ENCODE measurements around the gene SETD2. TPM values are rescaled to one million over a fixed set of nuclear protein-coding genes. Genes with fewer than 3 reads are reported as not detected.

The SETD2 gene
- total and polyA plus RNA-seq, 9 of the 15 experiments (the other 6 are each of a cell fraction or from before 2014, with no cell fraction given) = 8.2 to 44.0 (median 33.6) TPM

DNA sequence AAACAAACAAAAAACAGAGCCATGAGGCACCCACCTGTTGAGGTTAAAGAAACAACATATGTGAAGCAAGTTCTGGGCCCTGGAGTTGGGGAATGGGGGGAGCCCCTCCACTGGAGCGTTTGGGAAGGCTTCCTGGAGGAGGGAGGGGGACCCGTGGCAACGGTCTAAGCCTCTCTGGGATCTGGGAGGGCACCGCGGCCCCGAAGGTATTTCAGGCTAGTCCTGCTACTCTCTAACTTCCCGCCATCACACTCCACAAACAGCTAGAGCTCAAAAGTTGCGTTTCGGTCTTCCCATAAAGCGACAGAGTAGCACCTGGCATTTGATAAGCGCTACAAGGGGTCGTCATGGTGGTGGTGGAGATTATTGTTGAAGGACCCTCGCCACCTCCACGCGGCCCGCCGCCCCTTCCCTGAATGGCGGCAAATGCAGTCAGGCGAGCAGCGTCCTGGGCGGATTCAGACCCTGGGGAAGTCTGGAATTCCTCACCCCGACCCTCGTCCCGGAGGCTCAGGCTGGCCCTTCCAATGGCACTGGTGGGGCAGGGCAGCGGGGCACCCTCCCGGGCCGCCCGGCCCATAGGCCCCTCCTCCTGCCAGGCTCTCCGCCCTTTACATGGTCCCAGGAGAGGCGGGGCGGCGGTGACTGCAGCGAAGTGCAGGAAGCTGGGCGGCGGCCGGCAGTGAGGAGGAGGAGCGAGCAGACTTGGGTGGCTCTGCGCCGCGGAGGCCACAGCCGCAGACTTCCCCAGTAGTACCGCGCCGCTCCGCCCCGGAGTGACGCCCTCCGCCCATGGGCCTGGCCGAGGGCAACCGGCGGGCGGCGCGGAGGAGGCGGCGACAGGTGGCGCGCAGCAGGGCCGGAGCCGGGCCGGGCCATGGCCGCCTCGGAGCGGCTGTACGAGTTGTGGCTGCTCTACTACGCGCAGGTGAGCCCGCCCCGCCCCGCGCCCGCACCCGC lies 184.6 kb downstream of the SETD2 start, which contains the start of gene NBEAL2 (continued):
- peak; percentile 41 for TF ChIP-seq PRDM10 (IDR thresholded peaks at IDR 0.05; ENCODE audit: partially characterized antibody)
- TF ChIP-seq, protein P1, sequence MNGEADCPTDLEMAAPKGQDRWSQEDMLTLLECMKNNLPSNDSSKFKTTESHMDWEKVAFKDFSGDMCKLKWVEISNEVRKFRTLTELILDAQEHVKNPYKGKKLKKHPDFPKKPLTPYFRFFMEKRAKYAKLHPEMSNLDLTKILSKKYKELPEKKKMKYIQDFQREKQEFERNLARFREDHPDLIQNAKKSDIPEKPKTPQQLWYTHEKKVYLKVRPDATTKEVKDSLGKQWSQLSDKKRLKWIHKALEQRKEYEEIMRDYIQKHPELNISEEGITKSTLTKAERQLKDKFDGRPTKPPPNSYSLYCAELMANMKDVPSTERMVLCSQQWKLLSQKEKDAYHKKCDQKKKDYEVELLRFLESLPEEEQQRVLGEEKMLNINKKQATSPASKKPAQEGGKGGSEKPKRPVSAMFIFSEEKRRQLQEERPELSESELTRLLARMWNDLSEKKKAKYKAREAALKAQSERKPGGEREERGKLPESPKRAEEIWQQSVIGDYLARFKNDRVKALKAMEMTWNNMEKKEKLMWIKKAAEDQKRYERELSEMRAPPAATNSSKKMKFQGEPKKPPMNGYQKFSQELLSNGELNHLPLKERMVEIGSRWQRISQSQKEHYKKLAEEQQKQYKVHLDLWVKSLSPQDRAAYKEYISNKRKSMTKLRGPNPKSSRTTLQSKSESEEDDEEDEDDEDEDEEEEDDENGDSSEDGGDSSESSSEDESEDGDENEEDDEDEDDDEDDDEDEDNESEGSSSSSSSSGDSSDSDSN (IDR thresholded peaks at IDR 0.05; ENCODE audit: borderline replicate concordance in 1 of 2, low read depth in 2 of 2, low read length in 2 of 2) = peak; percentile 86; a peak in 2 of 4 replicates
- peak; percentile 10; the same call in 1 of the 2 replicates for TF ChIP-seq BCOR (IDR thresholded peaks at IDR 0.05)
- no peak for TF ChIP-seq DACH1 (IDR thresholded peaks at IDR 0.05; ENCODE audit: partially characterized antibody)
- 0 out of 2 replicates have a peak, but pooled peaks have one; percentile 41 for TF ChIP-seq ZNF133 (CRISPR knock-in tag; IDR thresholded peaks at IDR 0.05)
- peak; percentile 89 for TF ChIP-seq POLR2A (conservative IDR thresholded peaks at IDR 0.05)
- peak; percentile 90; the same call in 1 of the 2 replicates for TF ChIP-seq ESRRA (IDR thresholded peaks at IDR 0.05; ENCODE audit: borderline replicate concordance, low read depth)
- TF ChIP-seq KLF13 (tag; IDR thresholded peaks at IDR 0.05; ENCODE audit: borderline replicate concordance, low read depth) = no peak
- 0 out of 2 replicates have a peak, but pooled peaks have one; percentile 39 for TF ChIP-seq GABPA (tag; conservative IDR thresholded peaks at IDR 0.05; ENCODE audit: low read depth)
- TF ChIP-seq PML (IDR thresholded peaks at IDR 0.05; ENCODE audit: low read length) = peak; percentile 69; the same call in 1 of the 2 replicates
- 0 out of 2 replicates have a peak, but pooled peaks have one; percentile 45 for TF ChIP-seq ZNF165 (CRISPR knock-in tag; IDR thresholded peaks at IDR 0.05; ENCODE audit: borderline replicate concordance)
- TF ChIP-seq MXI1 (IDR thresholded peaks at IDR 0.05; ENCODE audit: low read depth, low read length) = no peak
- TF ChIP-seq E2F1 (CRISPR knock-in tag; IDR thresholded peaks at IDR 0.05) = peak; percentile 62
- no peak for TF ChIP-seq DEAF1 (CRISPR knock-in tag; IDR thresholded peaks at IDR 0.05)
- TF ChIP-seq BRF1 (IDR thresholded peaks at IDR 0.05; ENCODE audit: borderline replicate concordance, extremely low read depth, insufficient read length) = no peak
